ENCODE measurements around the gene PLXNB3. TPM values are rescaled to one million over a fixed set of nuclear protein-coding genes. Genes with fewer than 3 reads are reported as not detected.

PLXNB3 gene
- 4.6 TPM for total RNA-seq

GRCh38 chrX:153763989-153764755, at the start of gene PLXNB3:
PLXNB3 (plus strand) TSS chrX:153764249; CDS start chrX:153765536, 1,287 bp downstream.

DNA sequence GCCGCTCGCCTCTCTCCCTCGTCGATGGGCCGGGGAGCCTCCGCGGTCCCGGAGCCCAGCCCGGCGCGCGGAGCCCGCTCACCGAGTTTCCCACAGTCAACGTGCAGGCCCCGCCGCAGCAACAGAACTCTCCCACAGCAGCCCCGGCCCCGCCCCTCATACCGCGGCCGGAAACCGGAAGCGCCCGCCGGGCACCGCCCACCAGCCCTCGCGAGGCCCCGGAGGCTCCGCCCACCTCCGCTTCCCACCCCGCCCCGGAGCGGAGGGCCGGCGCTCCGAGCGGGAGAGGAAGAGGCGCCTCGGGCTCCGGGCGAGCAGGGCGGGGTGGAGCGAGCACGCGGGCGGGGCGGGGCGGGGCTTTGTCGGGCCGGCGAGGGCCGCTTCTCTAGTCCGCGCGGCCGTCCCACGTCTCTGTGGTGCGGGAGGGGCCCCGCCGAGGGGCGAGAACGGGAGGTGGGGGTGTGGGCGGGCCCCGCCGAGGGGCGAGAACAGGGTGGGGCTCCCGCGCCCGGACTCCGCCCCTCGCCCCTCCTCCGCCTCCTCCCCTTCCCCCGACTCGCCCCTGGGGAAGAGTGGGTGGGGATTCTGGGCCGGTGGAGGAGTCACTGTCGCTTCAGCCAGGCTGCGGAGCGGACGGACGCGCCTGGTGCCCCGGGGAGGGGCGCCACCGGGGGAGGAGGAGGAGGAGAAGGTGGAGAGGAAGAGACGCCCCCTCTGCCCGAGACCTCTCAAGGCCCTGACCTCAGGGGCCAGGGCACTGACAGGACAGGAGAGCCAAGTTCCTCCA, 39.6 kb upstream of the PLXNB3 start, which contains the start of the genes ABCD1 and BCAP31:
Gene ABCD1, plus strand, starts transcription at position 605 of the 787 bp plus-strand sequence. CDS start 411 bp downstream, outside the sequence.
Gene BCAP31, minus strand, starts transcription at position 136 of the 787 bp plus-strand sequence. CDS start 1,143 bp downstream, outside the sequence.

GRCh38 chrX:153780678-153781427, 16.8 kb downstream of the PLXNB3 start, which contains the start of gene SRPK3:
SRPK3 (plus strand) TSS chrX:153781041; CDS start chrX:153781087, 46 bp downstream.

GRCh38 chrX:153794018-153794896, 30.2 kb downstream of the PLXNB3 start, which contains the start of the genes IDH3G and SSR4:
IDH3G (minus strand) TSS chrX:153794375; CDS start chrX:153794326, 49 bp downstream.
SSR4 (plus strand) TSS chrX:153794668; CDS start chrX:153794688, 20 bp downstream.

Other genes starting within 250 kb of the PLXNB3 start
- 15.0 TPM for gene ATP2B3, start 246.6 kb upstream of the PLXNB3 start, total RNA-seq
- gene CCNQ, start 165.1 kb upstream of the PLXNB3 start, total RNA-seq: 19.6 TPM
- 2.8 TPM for gene DUSP9, start 117.0 kb upstream of the PLXNB3 start, total RNA-seq
- gene PNCK, start 90.4 kb upstream of the PLXNB3 start, total RNA-seq: 52.6 TPM
- 22.8 TPM for gene SLC6A8, start 76.3 kb upstream of the PLXNB3 start, total RNA-seq
- 87.9 TPM for gene BCAP31, start 39.9 kb upstream of the PLXNB3 start, total RNA-seq
- 5.1 TPM for gene ABCD1, start 39.4 kb upstream of the PLXNB3 start, total RNA-seq
- 0.46 TPM for gene SRPK3, start 16.8 kb downstream of the PLXNB3 start, total RNA-seq
- gene IDH3G, start 30.1 kb downstream of the PLXNB3 start, total RNA-seq: 42.0 TPM
- gene SSR4, start 30.4 kb downstream of the PLXNB3 start, total RNA-seq: 80.5 TPM
- 125 TPM for gene PDZD4, start 66.3 kb downstream of the PLXNB3 start, total RNA-seq
- gene L1CAM, start 121.9 kb downstream of the PLXNB3 start, total RNA-seq: 182 TPM
- not detected for gene AVPR2, start 140.4 kb downstream of the PLXNB3 start, total RNA-seq
- 11.1 TPM for gene ARHGAP4, start 162.0 kb downstream of the PLXNB3 start, total RNA-seq
- gene NAA10, start 170.8 kb downstream of the PLXNB3 start, total RNA-seq: 26.1 TPM
- gene RENBP, start 180.4 kb downstream of the PLXNB3 start, total RNA-seq: 7.8 TPM
- gene HCFC1, start 207.6 kb downstream of the PLXNB3 start, total RNA-seq: 15.2 TPM
- 2.1 TPM for gene TMEM187, start 208.5 kb downstream of the PLXNB3 start, total RNA-seq